ENCODE results near the gene NCKAP1.

DNA sequence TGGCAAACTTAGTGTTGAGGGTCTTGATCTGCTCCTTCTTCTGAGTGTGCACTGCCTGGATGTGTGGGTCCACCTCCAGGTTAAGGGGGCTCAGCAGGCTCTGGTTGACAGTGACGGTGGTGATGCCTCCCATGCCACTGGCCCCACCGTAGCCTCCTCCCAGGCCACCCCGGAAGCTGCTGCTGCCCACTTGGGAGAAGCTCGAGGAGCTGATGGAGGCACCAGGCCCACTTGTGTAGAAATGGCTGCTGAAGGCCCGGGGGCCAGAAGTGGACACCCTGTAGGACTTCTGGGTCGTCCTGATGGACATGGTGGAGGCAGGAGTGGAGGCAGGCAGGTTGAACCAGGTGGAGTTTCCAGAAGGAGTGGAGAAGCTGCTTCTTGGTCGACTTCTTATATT, 33.9 kb upstream of the NCKAP1 start:
- TF ChIP-seq GATA3 (IDR thresholded peaks at IDR 0.05; ENCODE audit: low read depth, low read length): no peak
- TF ChIP-seq GATA2 (IDR thresholded peaks at IDR 0.05; ENCODE audit: low read depth, low read length): no peak

All from SH-SY5Y (cell line).